B cell (primary cell): ENCODE results near the gene TANC1. TPM values are rescaled to one million over a fixed set of nuclear protein-coding genes. Genes with fewer than 3 reads are reported as not detected.

Experiments used
- ATAC-seq: fragments of 200-7000 bp; cut with Tn5 transposase; one replicate; pipeline ENCODE4 v1.10.0; 2021; ENCODE audit warnings: low read depth, mild to moderate bottlenecking, moderate number of reproducible peaks, moderate library complexity
- CTCF ChIA-PET: fragments of 350-600 bp; sonication (Branson Sonifier 250); formaldehyde crosslinking; loops from one replicate; lab custom pipeline; 2021; ENCODE audit warnings: antibody characterized with exemption, inconsistent platforms; lab: Charles Lee
- POLR2A ChIA-PET: fragments of 350-600 bp; sonication (Branson Sonifier 250); formaldehyde crosslinking; loops from one replicate; lab custom pipeline; 2021; ENCODE audit warnings: antibody characterized with exemption; lab: Charles Lee
- DNase-seq: peaks from one replicate; pipeline ENCODE4 v3.0.0; 2013
- H2AFZ ChIP-seq: 2 replicates; pipeline ENCODE4 v1.6.1; 2012; ENCODE audit warnings: mild to moderate bottlenecking, low read depth, low read length; ENCODE audit not compliant: insufficient read depth, poor library complexity, severe bottlenecking
- H3K27ac ChIP-seq, 2 donors: 1 replicate in 1 of 2; 2 replicates in 1 of 2; pipeline ENCODE4 v1.5.1; 2012 to 2013; ENCODE audit warnings: low read length in 2 of 2, mild to moderate bottlenecking in 2 of 2, moderate library complexity in 1 of 2
- H3K27me3 ChIP-seq, 4 experiments: fragments of 200-600 bp in 1 of 4; sonication (generic) in 1 of 4; replicated peaks in 1 of 4; 1 replicate in 2 of 4; 2 replicates in 2 of 4; pipeline versions ENCODE4 v1.6.1 to v1.7.0; 2013 to 2016; ENCODE audit warnings: low read length in 3 of 4, mild to moderate bottlenecking in 2 of 4, mixed read lengths in 1 of 4, moderate library complexity in 1 of 4; ENCODE audit not compliant: insufficient read depth in 4 of 4, control insufficient read depth in 3 of 4; ENCODE audit errors: control extremely low read depth in 1 of 4
- H3K36me3 ChIP-seq, 2 experiments: replicated peaks in 1 of 2; 1 replicate in 1 of 2; 2 replicates in 1 of 2; pipeline versions ENCODE4 v1.6.1 to v1.7.1; 2013; ENCODE audit warnings: low read length in 1 of 2; ENCODE audit not compliant: insufficient read depth in 2 of 2, control insufficient read depth in 1 of 2; ENCODE audit errors: control extremely low read depth in 1 of 2, extremely low read depth in 1 of 2
- H3K4me1 ChIP-seq, 2 donors: fragments of 200-600 bp in 1 of 2; sonication (generic) in 1 of 2; 1 replicate in 1 of 2; 2 replicates in 1 of 2; pipeline versions ENCODE4 v1.5.1 to v1.6.1; 2013 to 2017; ENCODE audit warnings: low read length in 2 of 2; ENCODE audit not compliant: control insufficient read depth in 2 of 2, insufficient read depth in 2 of 2
- H3K4me2 ChIP-seq: replicated peaks from 2 replicates; pipeline ENCODE3; 2012; ENCODE audit warnings: mild to moderate bottlenecking, low read depth, low read length; ENCODE audit not compliant: poor library complexity, severe bottlenecking
- H3K4me3 ChIP-seq, 5 experiments: fragments of 200-600 bp in 1 of 5; sonication (generic) in 1 of 5; 1 replicate in 3 of 5; 2 replicates in 2 of 5; pipeline versions ENCODE4 v1.5.1 to v1.7.0; 2011 to 2016; ENCODE audit warnings: low read length in 4 of 5, mild to moderate bottlenecking in 4 of 5, low read depth in 2 of 5, control low read depth in 1 of 5, moderate library complexity in 1 of 5; ENCODE audit not compliant: insufficient read depth in 1 of 5; ENCODE audit errors: control extremely low read depth in 1 of 5, extremely low read depth in 1 of 5
- H3K79me2 ChIP-seq: fragments of 200-600 bp; sonication (generic); one replicate; pipeline ENCODE4 v1.6.0; 2016; ENCODE audit warnings: low read length; ENCODE audit not compliant: control insufficient read depth, insufficient read depth
- H3K9ac ChIP-seq: fragments of 200-600 bp; sonication (generic); 2 replicates; pipeline ENCODE4 v1.6.1; 2017; ENCODE audit warnings: mild to moderate bottlenecking, low read length, moderate library complexity
- H3K9me3 ChIP-seq, 3 donors: one replicate each; pipeline versions ENCODE4 v1.6.1 to v1.7.1; 2013; ENCODE audit warnings: low read length in 2 of 3; ENCODE audit not compliant: control insufficient read depth in 2 of 3, insufficient read depth in 1 of 3; ENCODE audit errors: control extremely low read depth in 1 of 3
- H4K20me1 ChIP-seq: 2 replicates; pipeline ENCODE4 v1.6.0; 2012; ENCODE audit warnings: mild to moderate bottlenecking, low read length; ENCODE audit not compliant: insufficient read depth, control insufficient read depth, poor library complexity, severe bottlenecking
- H3K27ac Mint-ChIP-seq: one replicate; pipeline ENCODE4 v1.8.0; 2021; ENCODE audit warnings: mixed read lengths
- H3K27me3 Mint-ChIP-seq: one replicate; pipeline ENCODE4 v1.8.0; 2021; ENCODE audit warnings: mixed read lengths
- H3K4me1 Mint-ChIP-seq: one replicate; pipeline ENCODE4 v1.8.0; 2021; ENCODE audit warnings: mixed read lengths
- H3K4me3 Mint-ChIP-seq: one replicate; pipeline ENCODE4 v1.8.0; 2021; ENCODE audit warnings: mixed read lengths
- H3K9me3 Mint-ChIP-seq: one replicate; pipeline ENCODE4 v1.8.0; 2022; ENCODE audit warnings: mixed read lengths; ENCODE audit not compliant: insufficient read depth
- CTCF ChIP-seq: fragments of 200-600 bp; IDR thresholded peaks from one replicate; pipeline ENCODE4 v1.8.0; 2022; ENCODE audit warnings: antibody characterized with exemption, mild to moderate bottlenecking
- EZH2 ChIP-seq: IDR thresholded peaks from 2 replicates; pipeline ENCODE4 v1.6.1; 2012; ENCODE audit warnings: borderline replicate concordance, low read depth, mild to moderate bottlenecking, moderate library complexity, low read length; ENCODE audit not compliant: insufficient read depth, poor library complexity, severe bottlenecking
- WGBS: methylation state at CpG from one replicate; pipeline ENCODE4 v1.1.5; 2013; ENCODE audit warnings: missing lambda C conversion rate; ENCODE audit not compliant: insufficient coverage; 5-methylcytosine and 5-hydroxymethylcytosine counted together
- intact Hi-C: fragments of 100-400 bp; cut with micrococcal nuclease; formaldehyde crosslinking; loops from one replicate; pipeline ENCODE4 v1.10.0; 2022
- polyA plus RNA-seq: library from polyadenylated mRNA; depleted of rRNA; stranded (reverse); fragments of >200 nt; gene quantifications from 2 replicates; pipeline ENCODE4 v1.2.3, GENCODE V29; 2012
- total RNA-seq, 2 donors: library from RNA; stranded (reverse); fragments of 120-200 nt in 1 of 2; gene quantifications; 1 replicate in 1 of 2; 2 replicates in 1 of 2; pipeline versions ENCODE4 v1.2.3 to v1.2.4, GENCODE V29; 2013 to 2022

Gene TANC1
- total and polyA plus RNA-seq, 2 donors (not counting 1 experiment from before 2014, with no cell fraction given) = 0.13 TPM; not detected in 1

DNA sequence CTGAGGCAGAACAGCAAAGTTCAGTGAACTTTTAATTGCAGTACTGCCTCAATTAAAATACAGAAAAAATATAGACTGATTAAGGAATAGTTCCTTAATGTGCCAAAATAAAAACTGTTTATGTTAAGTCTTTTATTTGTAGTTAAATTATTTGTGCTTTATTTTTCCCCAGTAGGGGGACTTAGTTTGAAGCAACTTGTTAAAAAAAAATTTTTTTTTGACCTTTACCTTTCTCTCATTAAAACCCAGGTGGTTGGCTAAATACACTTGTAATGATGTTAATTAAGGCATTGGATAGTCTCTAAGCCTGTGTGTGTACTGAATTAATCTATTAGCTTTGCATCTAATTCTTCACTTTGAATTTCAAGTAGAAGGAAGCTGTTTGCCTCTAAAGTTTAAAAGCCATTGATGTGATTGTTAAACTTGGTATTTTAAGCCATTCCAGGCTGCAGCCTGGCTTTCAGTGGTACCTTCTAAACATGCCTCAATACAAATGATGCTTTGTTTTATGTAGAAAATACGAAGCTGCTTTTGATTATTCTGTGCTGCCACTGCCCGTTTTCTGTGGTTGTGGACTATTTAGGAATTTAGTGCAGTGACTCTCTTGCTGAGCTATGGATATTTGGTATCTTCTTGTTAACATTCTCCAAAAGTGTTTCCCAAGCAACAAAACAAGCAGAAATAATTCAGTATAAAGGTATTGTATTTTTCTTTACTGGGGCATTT lies 102.9 kb downstream of the TANC1 start:
- DNase-seq (no peak), ATAC-seq (no peak)
- WGBS = no CpG with 5 or more reads among the region's 2 CpGs
- Histone ChIP-seq H3K9me3 (no peaks in the 10 kb centered on the region), H2AFZ (no peak overlapping the region), H3K27me3 (no peaks in the 10 kb centered on the region), H4K20me1 (no peaks in the 10 kb centered on the region), H3K4me3 (no peak overlapping the region), H3K4me2 (no peak overlapping the region), H3K27ac (no peak overlapping the region), H3K9ac (no peak overlapping the region), H3K79me2 (no peaks in the 10 kb centered on the region), H3K36me3 (no peaks in the 10 kb centered on the region), H3K4me1 (peaks cover 0 to 6% of the 10 kb centered on the region in 2 donors)
- intact Hi-C loops = no loop called here
- ChIA-PET POLR2A (no interaction called here), CTCF (interaction anchor here (2.5 kb wide), 1 partner anchor 47 kb away, joined by 10 read pairs; no protein-coding TSS in a partner anchor)
- H3K9me3 Mint-ChIP-seq = no peaks in the 10 kb centered on the region
- no peak overlapping the region for H3K27ac Mint-ChIP-seq
- no peak overlapping the region for H3K4me3 Mint-ChIP-seq
- peaks cover 7% of the 10 kb centered on the region for H3K4me1 Mint-ChIP-seq
- no peaks in the 10 kb centered on the region for H3K27me3 Mint-ChIP-seq
- no peak for TF ChIP-seq EZH2
- no peak for TF ChIP-seq CTCF

DNA sequence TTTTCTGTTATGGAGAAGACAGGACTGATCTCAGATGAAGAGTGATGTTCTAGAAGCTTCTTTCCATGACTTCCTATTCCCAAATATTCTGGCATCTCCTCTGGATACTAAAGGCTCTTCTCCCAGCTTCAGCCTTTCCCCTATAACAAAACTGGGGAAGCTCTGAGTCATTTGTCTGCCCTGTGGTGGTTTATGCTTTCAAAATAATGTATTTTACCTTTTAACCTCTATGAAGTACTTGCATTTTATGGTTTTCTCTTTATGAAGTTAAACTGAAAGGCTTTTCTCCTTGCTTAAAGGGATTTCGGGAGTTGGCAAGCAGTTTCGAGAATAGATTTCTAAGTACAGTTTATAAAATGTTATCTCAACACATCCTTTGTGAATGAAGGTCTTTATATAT lies 104.4 kb downstream of the TANC1 start:
- H3K27me3 Mint-ChIP-seq = peaks cover 3% of the 10 kb centered on the region
- Histone ChIP-seq H3K27ac (no peak overlapping the region), H3K36me3 (no peaks in the 10 kb centered on the region), H3K79me2 (no peaks in the 10 kb centered on the region), H3K4me1 (peaks cover 0 to 2% of the 10 kb centered on the region in 2 donors), H4K20me1 (no peaks in the 10 kb centered on the region), H3K27me3 (no peaks in the 10 kb centered on the region), H2AFZ (no peak overlapping the region), H3K4me3 (no peak overlapping the region), H3K9me3 (no peaks in the 10 kb centered on the region), H3K9ac (no peak overlapping the region), H3K4me2 (no peak overlapping the region)
- DNase-seq = no peak
- H3K27ac Mint-ChIP-seq = no peak overlapping the region
- no CpG with 5 or more reads among the region's 2 CpGs for WGBS
- H3K9me3 Mint-ChIP-seq = no peaks in the 10 kb centered on the region
- POLR2A ChIA-PET = no interaction called here
- H3K4me1 Mint-ChIP-seq = peaks cover 3% of the 10 kb centered on the region
- H3K4me3 Mint-ChIP-seq = no peak overlapping the region
- TF ChIP-seq EZH2 (no peak), CTCF (no peak)
- ATAC-seq = no peak
- intact Hi-C loops = no loop called here
- CTCF ChIA-PET = interaction anchor here (2.5 kb wide), 1 partner anchor 46 kb away, joined by 10 read pairs; no protein-coding TSS in a partner anchor
